DMS114 treated with DMSO at 0.1 percent for 48 hours (cell line): ENCODE data around the gene PRKCA.
"Not testable (repeated sequence)": the region's sequence is repeated elsewhere in the genome, so short reads cannot be mapped to it uniquely, and the experiment has no call there.

Source experiments
- DNase-seq: peaks from one replicate; lab custom pipeline; 2025; ENCODE audit not compliant: unreplicated experiment; lab: John Stamatoyannopoulos, UW

The PRKCA gene

GRCh38 chr17:66290101-66290722 is 12.2 kb upstream of the PRKCA start:
- no peak for DNase-seq

- no peak for DNase-seq
Measured at GRCh38 chr17:66292353-66292752, 10.1 kb upstream of the PRKCA start.

GRCh38 chr17:66296289-66296725 is 6.1 kb upstream of the PRKCA start:
- DNase-seq: no peak

- not testable (repeated sequence) for DNase-seq
Measured at GRCh38 chr17:66297443-66297842, 5.0 kb upstream of the PRKCA start.

- no peak for DNase-seq
Measured at GRCh38 chr17:66299711-66300110, 2.7 kb upstream of the PRKCA start.

- DNase-seq: no peak
Measured at GRCh38 chr17:66300956-66301355, 1.5 kb upstream of the PRKCA start.

- no peak for DNase-seq
Measured at GRCh38 chr17:66301367-66301863, 998 bp upstream of the PRKCA start.

- DNase-seq: no peak
Measured at GRCh38 chr17:66302761-66303626, 581 bp downstream of the PRKCA start.

GRCh38 chr17:66304304-66305174 is 2.1 kb downstream of the PRKCA start:
- peak; percentile 3 for DNase-seq

GRCh38 chr17:66306446-66306845 is 4.0 kb downstream of the PRKCA start:
- DNase-seq: no peak

- no peak for DNase-seq
Measured at GRCh38 chr17:66307257-66307656, 4.8 kb downstream of the PRKCA start.

- no peak for DNase-seq
Measured at GRCh38 chr17:66308856-66309255, 6.4 kb downstream of the PRKCA start.

GRCh38 chr17:66309793-66310192 is 7.4 kb downstream of the PRKCA start:
- no peak for DNase-seq

- DNase-seq: no peak
Measured at GRCh38 chr17:66310528-66311148, 8.2 kb downstream of the PRKCA start.

GRCh38 chr17:66312912-66313311 is 10.5 kb downstream of the PRKCA start:
- no peak for DNase-seq

- no peak for DNase-seq
Measured at GRCh38 chr17:66313325-66313724, 10.9 kb downstream of the PRKCA start.

- no peak for DNase-seq
Measured at GRCh38 chr17:66313995-66314659, 11.7 kb downstream of the PRKCA start.

GRCh38 chr17:66317629-66318028 is 15.2 kb downstream of the PRKCA start:
- no peak for DNase-seq

- DNase-seq: no peak
Measured at GRCh38 chr17:66319226-66319625, 16.8 kb downstream of the PRKCA start.

- DNase-seq: no peak
Measured at GRCh38 chr17:66322764-66323163, 20.4 kb downstream of the PRKCA start.
